ENCODE measurements around the gene VASP. TPM values are rescaled to one million over a fixed set of nuclear protein-coding genes. Genes with fewer than 3 reads are reported as not detected.

VASP gene
- total and polyA plus RNA-seq, 2 experiments from 2014 or later = 60.3 to 147 TPM

DNA sequence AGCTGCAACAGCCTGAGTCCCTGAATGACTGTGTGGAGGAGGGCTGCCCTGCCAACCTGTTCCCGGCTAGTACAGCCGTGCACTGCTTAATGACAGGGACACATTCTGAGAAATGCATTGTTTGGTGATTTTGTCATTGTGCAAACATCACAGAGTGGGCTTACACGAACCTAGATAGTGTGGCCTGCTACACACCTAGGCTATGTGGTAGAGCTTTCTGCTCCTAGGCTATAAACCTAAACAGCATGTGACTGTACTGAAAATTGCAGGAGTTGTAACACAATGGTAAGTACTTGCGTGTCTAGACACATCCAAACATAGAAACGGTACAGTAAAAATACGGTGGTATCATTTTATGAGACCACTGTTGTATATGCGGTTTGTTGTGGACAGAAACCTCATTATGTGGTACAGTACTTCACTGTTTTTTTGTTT, 35.0 kb downstream of the VASP start:
- Mint-ChIP-seq H3K4me3 (no peak overlapping the region), H3K36me3 (ENCODE audit: low read depth) (no peaks in the 10 kb centered on the region), H3K4me1 (no peaks in the 10 kb centered on the region), H3K27ac (no peak overlapping the region), H3K27me3 (ENCODE audit: insufficient read depth, low read depth, poor library complexity) (peaks cover 9% of the 10 kb centered on the region), H3K9me3 (peaks cover 3% of the 10 kb centered on the region; the same call in 2 of the 3 replicates)
- no peak overlapping the region for H3K4me2 ChIP-seq
- no peaks in the 10 kb centered on the region for H3K27me3 ChIP-seq (ENCODE audit: insufficient read depth)
- H3K27ac ChIP-seq (ENCODE audit: low read depth) = no peak overlapping the region
- H3K79me2 ChIP-seq (replicated peaks; ENCODE audit: insufficient read depth) = no peaks in the 10 kb centered on the region
- no peak overlapping the region for H3K4me3 ChIP-seq
- H3K36me3 ChIP-seq (ENCODE audit: insufficient read depth) = no peaks in the 10 kb centered on the region
- H3K4me1 ChIP-seq (ENCODE audit: insufficient read depth) = no peaks in the 10 kb centered on the region
- TF ChIP-seq, protein P1, sequence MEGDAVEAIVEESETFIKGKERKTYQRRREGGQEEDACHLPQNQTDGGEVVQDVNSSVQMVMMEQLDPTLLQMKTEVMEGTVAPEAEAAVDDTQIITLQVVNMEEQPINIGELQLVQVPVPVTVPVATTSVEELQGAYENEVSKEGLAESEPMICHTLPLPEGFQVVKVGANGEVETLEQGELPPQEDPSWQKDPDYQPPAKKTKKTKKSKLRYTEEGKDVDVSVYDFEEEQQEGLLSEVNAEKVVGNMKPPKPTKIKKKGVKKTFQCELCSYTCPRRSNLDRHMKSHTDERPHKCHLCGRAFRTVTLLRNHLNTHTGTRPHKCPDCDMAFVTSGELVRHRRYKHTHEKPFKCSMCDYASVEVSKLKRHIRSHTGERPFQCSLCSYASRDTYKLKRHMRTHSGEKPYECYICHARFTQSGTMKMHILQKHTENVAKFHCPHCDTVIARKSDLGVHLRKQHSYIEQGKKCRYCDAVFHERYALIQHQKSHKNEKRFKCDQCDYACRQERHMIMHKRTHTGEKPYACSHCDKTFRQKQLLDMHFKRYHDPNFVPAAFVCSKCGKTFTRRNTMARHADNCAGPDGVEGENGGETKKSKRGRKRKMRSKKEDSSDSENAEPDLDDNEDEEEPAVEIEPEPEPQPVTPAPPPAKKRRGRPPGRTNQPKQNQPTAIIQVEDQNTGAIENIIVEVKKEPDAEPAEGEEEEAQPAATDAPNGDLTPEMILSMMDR (conservative IDR thresholded peaks at IDR 0.05; ENCODE audit: low read depth in 2 of 2) = no peak
- TF ChIP-seq POLR2AphosphoS5 (IDR thresholded peaks at IDR 0.05; ENCODE audit: low read depth) (no peak), EZH2 (IDR thresholded peaks at IDR 0.05; ENCODE audit: low read depth, unreplicated experiment) (no peak), ZNF462 (CRISPR knock-in tag; IDR thresholded peaks at IDR 0.05) (no peak), JUNB (IDR thresholded peaks at IDR 0.05; ENCODE audit: unreplicated experiment) (no peak)
- TF ChIP-seq, protein P2, sequence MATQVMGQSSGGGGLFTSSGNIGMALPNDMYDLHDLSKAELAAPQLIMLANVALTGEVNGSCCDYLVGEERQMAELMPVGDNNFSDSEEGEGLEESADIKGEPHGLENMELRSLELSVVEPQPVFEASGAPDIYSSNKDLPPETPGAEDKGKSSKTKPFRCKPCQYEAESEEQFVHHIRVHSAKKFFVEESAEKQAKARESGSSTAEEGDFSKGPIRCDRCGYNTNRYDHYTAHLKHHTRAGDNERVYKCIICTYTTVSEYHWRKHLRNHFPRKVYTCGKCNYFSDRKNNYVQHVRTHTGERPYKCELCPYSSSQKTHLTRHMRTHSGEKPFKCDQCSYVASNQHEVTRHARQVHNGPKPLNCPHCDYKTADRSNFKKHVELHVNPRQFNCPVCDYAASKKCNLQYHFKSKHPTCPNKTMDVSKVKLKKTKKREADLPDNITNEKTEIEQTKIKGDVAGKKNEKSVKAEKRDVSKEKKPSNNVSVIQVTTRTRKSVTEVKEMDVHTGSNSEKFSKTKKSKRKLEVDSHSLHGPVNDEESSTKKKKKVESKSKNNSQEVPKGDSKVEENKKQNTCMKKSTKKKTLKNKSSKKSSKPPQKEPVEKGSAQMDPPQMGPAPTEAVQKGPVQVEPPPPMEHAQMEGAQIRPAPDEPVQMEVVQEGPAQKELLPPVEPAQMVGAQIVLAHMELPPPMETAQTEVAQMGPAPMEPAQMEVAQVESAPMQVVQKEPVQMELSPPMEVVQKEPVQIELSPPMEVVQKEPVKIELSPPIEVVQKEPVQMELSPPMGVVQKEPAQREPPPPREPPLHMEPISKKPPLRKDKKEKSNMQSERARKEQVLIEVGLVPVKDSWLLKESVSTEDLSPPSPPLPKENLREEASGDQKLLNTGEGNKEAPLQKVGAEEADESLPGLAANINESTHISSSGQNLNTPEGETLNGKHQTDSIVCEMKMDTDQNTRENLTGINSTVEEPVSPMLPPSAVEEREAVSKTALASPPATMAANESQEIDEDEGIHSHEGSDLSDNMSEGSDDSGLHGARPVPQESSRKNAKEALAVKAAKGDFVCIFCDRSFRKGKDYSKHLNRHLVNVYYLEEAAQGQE (IDR thresholded peaks at IDR 0.05; ENCODE audit: unreplicated experiment) = no peak
- no peak overlapping the region for H2AFZ ChIP-seq
- no peaks in the 10 kb centered on the region for H3F3A ChIP-seq (replicated peaks; ENCODE audit: low read depth)
- DNase-seq (ENCODE audit: low spot score) (no peak), ATAC-seq (no peak)
- no peaks in the 10 kb centered on the region for H3K9me2 ChIP-seq (ENCODE audit: insufficient read depth)
- no peaks in the 10 kb centered on the region for H4K20me1 ChIP-seq (replicated peaks; ENCODE audit: insufficient read depth)

All from GM23338 (cell line).